HG03457 (cell line): ENCODE results near the gene ABHD8.

ENCODE experiments used
- ATAC-seq: cut with Tn5 transposase; IDR thresholded peaks from one replicate; pipeline ENCODE4 v1.9.1; 2021; ENCODE audit warnings: moderate number of reproducible peaks; ENCODE audit not compliant: unreplicated experiment

The ABHD8 gene

GRCh38 chr19:17334414-17335409 is 31.5 kb upstream of the ABHD8 start, which contains the start of gene ANO8:
Gene ANO8 (minus strand): TSS chr19:17334855. CDS start chr19:17334670, 185 bp downstream.
- no peak for ATAC-seq

GRCh38 chr19:17333611-17334413 is 30.6 kb upstream of the ABHD8 start:
- ATAC-seq = no peak

- no peak for ATAC-seq
These were observed 29.7 kb upstream of the ABHD8 start for GRCh38 chr19:17332677-17333581.

- no peak for ATAC-seq
These were observed 29.1 kb upstream of the ABHD8 start for GRCh38 chr19:17332360-17332676.

- no peak for ATAC-seq
These were observed 27.9 kb upstream of the ABHD8 start for GRCh38 chr19:17331045-17331558.

GRCh38 chr19:17330262-17331044 is 27.2 kb upstream of the ABHD8 start:
- no peak for ATAC-seq

GRCh38 chr19:17329366-17330261 is 26.4 kb upstream of the ABHD8 start:
- ATAC-seq = no peak

GRCh38 chr19:17328517-17329365 is 25.5 kb upstream of the ABHD8 start:
- no peak for ATAC-seq

- no peak for ATAC-seq
These were observed 24.7 kb upstream of the ABHD8 start for GRCh38 chr19:17327654-17328516.

- no peak for ATAC-seq
These were observed 23.9 kb upstream of the ABHD8 start for GRCh38 chr19:17327068-17327653.

- no peak for ATAC-seq
These were observed 23.4 kb upstream of the ABHD8 start for GRCh38 chr19:17326595-17326966.

GRCh38 chr19:17325881-17326594 is 22.8 kb upstream of the ABHD8 start:
- ATAC-seq = no peak

- ATAC-seq = no peak
These were observed 21.9 kb upstream of the ABHD8 start for GRCh38 chr19:17325133-17325532.

- ATAC-seq = no peak
These were observed 21.3 kb upstream of the ABHD8 start for GRCh38 chr19:17324357-17325114.

- ATAC-seq = no peak
These were observed 20.7 kb upstream of the ABHD8 start for GRCh38 chr19:17323964-17324332.
